Cortex of kidney (tissue), 1 donor: ENCODE data around the gene GUK1.
"Not testable (repeated sequence)": the region's sequence is repeated elsewhere in the genome, so short reads cannot be mapped to it uniquely, and the experiment has no call there.

ENCODE experiments used
- DNase-seq: peaks from one replicate; lab custom pipeline; 2025; lab: John Stamatoyannopoulos, UW

GUK1 gene

DNA sequence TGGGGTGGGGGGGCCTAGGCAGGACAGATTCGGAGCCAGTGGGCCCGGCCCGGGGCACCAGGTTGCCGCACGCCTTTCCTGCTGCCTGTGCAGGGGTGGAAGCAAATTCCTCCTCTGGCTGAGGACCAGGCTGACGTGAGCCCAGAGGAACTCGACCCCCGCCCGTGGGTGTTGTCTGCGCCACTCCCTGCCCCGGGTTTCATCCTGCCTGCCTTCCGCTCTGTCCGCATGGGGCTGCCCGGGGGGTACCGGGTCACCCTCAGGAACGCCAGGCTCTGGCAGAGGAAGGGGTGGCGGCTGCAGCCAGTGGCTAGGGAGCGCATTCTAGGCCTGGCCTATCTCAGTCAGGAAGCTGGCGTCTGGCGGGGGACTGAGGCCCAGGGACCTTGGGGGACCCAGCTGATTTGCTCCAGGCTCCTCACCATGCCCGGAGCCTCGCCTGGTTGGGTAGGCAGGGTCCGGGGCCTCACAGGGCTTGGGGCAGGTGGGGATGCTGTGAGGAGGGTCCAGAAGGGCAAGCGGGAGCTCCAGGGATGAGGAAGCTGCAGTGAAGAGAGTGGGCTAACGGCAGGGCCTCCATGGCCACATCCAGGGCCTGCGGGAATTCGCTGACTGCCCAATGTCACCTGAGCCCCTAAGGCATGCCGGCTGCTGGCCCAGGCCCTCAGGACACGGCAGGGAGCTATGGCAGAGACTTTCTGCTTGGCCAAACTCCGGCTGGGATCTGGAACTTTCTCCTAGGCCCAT is 23.1 kb downstream of the GUK1 start:
- DNase-seq, result no peak

DNA sequence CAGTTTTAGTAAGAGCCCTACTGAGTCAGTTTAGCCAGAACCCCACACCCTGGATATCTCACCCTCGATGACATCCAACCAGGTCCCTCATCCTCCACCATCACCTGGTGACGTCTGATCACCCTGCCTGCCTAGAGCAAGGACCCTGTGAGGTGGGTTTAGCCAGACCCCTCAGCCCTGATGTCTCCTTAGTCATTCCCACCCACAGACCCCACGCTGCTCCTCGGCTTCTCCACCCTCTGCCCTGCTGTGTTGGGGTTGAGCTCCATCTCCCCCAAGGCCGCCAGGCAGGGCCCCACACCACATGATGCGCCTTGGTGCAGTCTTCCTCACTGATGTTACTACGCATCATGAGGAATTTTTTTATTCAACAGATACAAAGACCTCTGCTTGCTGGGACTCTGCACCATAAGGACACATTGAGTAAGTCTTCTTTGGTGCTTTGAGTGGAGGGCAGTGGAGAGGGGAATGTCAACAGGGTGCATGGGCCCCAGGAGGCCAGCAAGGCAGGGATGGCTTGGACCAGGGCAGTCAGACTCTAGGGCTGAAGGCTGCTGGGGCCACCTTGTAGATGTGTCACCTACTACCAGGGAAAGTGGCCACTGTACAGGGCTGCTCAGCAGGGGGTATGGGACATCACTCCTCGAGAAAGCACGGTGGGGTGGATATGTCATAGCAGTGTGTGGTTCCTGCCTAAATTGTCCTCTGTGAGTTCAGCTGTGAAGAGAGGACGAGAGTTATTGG is 23.9 kb downstream of the GUK1 start:
- DNase-seq, result no peak

- DNase-seq, result no peak
Measured at GRCh38 chr1:228164561-228165371, 24.7 kb downstream of the GUK1 start.

DNA sequence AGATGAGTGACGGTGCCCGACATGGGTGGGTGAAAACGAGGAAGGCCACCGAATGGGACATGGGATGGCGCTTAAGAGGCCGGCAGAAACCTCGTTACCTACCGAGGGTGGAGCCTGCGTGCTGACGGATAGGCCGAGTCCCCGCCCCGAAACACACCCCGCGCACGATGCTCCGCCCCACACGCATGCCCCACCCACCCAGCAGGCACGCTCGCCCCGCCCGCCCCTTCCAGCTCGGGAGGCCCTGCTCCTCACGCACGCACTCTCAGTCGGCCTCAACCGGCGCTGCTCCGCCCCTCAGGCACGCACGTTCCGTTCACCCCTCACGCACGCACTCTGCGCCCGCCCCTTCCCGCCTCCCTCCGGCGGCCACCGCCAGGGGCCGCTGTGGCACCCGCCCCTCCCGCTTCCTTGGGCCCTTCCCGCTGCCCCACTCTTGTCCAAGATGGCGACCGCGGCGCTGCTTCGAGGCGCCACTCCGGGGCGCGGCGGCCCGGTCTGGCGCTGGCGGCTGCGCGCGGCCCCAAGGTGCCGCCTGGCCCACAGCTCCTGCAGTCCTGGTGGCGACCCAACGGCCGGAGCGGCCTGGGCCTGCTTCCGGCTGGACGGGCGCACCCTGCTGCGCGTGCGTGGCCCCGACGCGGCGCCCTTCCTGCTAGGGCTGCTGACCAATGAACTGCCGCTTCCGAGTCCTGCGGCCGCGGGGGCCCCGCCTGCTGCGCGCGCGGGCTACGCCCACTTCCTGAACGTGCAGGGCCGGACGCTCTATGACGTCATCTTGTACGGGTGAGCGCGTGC is 25.5 kb downstream of the GUK1 start, which contains the start of gene IBA57:
IBA57 (plus strand) TSS at position 433 of the 798 bp plus-strand sequence; CDS start at position 446, 13 bp downstream.
- DNase-seq, result peak; percentile 72

DNA sequence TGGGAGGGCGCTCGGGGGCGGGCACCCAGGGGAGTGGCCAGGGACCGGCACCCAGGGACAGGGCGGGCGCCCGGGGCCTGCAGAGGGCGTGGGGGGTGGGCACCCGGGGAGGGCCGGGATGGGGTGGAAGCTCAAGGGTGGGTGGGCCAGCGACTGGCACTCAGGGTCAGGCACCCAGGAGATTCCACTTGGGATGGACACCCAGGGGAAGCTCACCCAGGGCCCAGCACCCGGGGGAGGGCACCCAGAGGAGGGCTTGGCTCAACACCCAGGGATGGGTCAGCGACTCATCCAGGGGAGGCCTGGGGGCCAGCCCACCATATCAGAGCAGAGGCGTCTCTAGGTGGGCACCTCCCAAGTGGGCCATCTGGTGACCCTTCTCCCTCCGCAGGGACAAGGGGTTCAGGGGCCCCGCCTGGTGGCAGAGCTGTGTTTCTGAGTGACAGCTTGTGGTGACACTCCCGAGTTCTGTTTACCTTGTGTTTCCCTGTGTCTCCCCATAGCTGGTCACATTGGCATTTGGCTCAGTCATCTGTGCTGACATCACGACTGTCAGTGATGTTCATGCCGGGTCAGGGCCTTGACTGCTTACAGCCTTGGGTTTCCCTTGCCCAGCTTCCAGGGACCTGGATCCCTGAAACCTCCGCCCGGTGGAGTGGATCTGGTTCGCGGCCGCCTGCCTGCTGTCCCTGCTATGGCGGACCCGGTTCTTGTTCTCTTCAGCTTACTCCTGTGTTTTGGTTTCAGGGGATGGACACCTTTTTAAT is 26.3 kb downstream of the GUK1 start:
- no peak for DNase-seq

DNA sequence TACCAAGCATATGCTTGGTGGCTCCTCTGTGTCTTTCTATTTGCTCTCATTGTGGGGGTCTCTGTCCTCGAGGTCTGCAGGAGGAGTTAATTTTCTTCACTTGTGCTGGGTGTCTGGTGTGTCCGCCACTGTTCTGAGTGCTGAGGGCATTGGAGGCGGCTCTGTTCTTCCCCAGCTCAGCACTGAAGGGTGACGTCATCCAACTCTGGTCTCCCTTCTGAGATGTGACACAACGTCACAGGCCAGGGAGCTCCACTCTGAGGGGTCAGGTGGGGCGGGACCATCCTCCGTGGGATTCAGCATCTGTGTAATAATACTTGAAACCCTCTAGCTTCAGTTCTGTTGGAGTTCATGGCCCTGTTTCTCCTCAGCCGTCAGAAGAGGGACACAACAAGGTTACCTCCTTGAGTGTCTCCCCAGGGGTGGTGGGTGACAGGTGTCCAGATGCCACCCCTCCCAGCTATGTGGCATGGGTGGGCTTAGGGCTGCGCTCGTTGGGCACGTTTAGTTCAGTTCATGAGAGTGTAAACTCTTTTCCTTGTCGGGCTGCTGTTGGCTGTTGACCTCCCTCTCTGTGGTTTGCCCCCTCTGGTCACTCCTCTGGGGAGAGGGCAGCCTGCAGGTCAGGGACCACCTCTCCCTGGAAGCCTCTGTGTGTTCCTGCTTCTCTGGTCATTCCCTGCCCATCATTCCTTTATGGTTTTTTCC is 28.6 kb downstream of the GUK1 start:
- DNase-seq, result no peak

- no peak for DNase-seq
Measured at GRCh38 chr1:228169345-228169744, 29.3 kb downstream of the GUK1 start.

GRCh38 chr1:228170666-228171065 is 30.6 kb downstream of the GUK1 start:
- no peak for DNase-seq

GRCh38 chr1:228171221-228171891 is 31.3 kb downstream of the GUK1 start:
- DNase-seq, result no peak

GRCh38 chr1:228172591-228173527 is 32.8 kb downstream of the GUK1 start:
- no peak for DNase-seq

DNA sequence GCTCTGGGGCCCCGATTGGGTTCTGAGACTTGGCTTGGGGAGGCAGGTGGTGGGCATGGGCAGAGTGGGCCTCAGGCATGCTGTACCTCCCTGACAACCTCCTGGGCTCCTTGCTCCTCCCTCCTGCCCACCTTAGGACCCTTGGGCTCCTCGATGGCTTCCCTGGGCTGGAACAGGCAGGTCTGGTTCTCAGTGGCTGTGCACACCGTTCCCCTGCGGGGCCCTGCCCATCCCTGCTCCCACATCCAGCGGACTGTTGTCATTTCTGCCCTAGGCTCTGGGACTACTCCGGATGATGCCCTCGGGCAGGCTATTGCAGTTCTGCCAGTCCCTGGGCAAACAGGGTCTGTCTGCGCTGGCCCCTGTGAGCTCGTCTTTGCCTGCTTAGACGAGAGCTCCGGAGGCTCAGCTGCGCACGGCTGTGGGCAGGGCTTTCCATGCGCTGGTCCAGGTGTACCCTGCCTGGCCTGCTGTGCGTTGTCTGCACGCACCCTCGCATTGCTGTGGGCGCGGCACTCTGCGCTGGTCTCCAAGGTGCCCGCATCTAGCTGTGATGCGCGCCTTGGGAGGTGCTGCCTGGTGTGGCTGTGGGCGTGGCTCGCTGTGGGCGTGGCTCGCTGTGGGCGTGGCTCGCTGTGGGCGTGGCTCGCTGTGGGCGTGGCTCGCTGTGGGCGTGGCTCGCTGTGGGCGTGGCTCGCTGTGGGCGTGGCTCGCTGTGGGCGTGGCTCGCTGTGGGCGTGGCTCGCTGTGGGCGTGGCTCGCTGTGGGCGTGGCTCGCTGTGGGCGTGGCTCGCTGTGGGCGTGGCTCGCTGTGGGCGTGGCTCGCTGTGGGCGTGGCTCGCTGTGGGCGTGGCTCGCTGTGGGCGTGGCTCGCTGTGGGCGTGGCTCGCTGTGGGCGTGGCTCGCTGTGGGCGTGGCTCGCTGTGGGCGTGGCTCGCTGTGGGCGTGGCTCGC is 33.7 kb downstream of the GUK1 start:
- not testable (repeated sequence) for DNase-seq

GRCh38 chr1:228174482-228175315 is 34.6 kb downstream of the GUK1 start:
- no peak for DNase-seq

DNA sequence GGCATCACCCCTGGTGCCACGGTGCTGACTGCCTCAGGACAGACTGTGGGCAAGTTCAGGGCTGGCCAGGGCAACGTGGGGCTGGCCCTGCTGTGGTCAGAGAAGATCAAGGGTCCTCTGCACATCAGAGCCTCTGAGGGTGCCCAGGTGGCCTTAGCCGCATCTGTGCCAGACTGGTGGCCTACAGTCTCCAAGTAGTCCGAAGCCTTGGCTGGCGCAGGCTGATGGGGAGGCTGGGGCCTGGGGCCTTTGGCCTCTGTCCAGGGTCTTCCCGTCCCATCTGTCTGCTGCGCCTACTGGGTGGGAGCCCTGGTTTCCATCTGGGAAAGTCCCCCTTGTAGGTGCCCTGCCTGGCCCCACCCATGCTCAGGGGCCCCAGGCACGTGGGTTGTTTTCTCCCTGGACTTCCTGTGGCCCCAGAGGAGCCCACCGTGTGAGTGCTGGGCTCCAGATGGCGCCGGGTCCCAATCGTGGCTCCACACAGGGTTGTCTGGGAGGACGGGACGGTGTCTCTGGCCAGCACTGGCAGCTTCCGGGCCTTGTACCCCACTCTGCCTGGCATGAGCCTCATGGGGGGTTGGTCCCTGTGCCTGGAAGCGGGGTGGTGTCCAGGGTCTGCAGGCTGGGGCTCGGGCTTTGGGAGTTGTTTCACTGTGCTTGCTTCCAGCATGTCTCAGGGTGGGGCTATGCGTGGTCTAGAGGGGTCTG is 35.4 kb downstream of the GUK1 start:
- DNase-seq, result no peak

GRCh38 chr1:228176024-228176395 is 35.9 kb downstream of the GUK1 start:
- no peak for DNase-seq

- DNase-seq, result no peak
Measured at GRCh38 chr1:228176461-228177182, 36.5 kb downstream of the GUK1 start.
